ENCODE data around the gene PCNP.
"Not testable (repeated sequence)": the region's sequence is repeated elsewhere in the genome, so short reads cannot be mapped to it uniquely, and the experiment has no call there.

PCNP gene

GRCh38 chr3:101602731-101603130 is 28.8 kb downstream of the PCNP start:
- Mint-ChIP-seq H3K9me3 (no peaks in the 10 kb centered on the region), H3K27me3 (no peaks in the 10 kb centered on the region), H3K4me3 (no peak overlapping the region), H3K4me1 (no peaks in the 10 kb centered on the region), H3K36me3 (peaks cover 2% of the 10 kb centered on the region), H3K27ac (no peak overlapping the region)
- ATAC-seq (ENCODE audit: low read depth) (no peak), DNase-seq (ENCODE audit: low spot score in 2 of 2) (no peak)

- H3K27ac Mint-ChIP-seq = no peak overlapping the region
- no peaks in the 10 kb centered on the region for H3K27me3 Mint-ChIP-seq
- H3K4me3 Mint-ChIP-seq = no peak overlapping the region
- H3K4me1 Mint-ChIP-seq = no peaks in the 10 kb centered on the region
- peaks cover 2% of the 10 kb centered on the region for H3K36me3 Mint-ChIP-seq
- no peak for DNase-seq (ENCODE audit: low spot score in 2 of 2)
- H3K9me3 Mint-ChIP-seq = no peaks in the 10 kb centered on the region
- no peak for ATAC-seq (ENCODE audit: low read depth)
These were observed 29.2 kb downstream of the PCNP start for GRCh38 chr3:101603184-101603583.

DNA sequence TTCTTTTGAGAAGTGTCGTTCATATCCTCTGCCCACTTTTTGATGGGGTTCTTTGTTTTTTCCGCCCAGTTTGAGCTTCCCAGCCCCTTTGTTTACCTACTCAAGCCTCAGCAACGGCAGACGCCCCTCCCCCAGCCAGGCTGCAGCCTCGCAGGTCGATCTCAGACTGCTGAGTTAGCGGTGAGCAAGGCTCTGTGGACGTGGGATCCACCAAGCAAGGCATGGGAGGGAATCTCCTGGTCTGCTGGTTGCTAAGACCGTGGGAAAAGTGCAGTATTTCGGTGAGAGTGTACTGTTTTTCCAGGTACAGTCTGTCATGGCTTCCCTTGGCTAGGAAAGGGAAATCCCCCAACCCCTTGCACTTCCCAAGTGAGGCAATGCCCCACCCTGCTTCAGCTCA is 31.4 kb downstream of the PCNP start:
- H3K4me1 Mint-ChIP-seq; H3K36me3 Mint-ChIP-seq; H3K27ac Mint-ChIP-seq; ATAC-seq (ENCODE audit: low read depth); H3K9me3 Mint-ChIP-seq; DNase-seq (ENCODE audit: low spot score in 2 of 2); H3K4me3 Mint-ChIP-seq; H3K27me3 Mint-ChIP-seq: not testable (repeated sequence)

- Mint-ChIP-seq H3K27me3 (no peaks in the 10 kb centered on the region), H3K4me1 (peaks cover 12% of the 10 kb centered on the region), H3K9me3 (no peaks in the 10 kb centered on the region), H3K27ac (peak overlapping the region; percentile 63), H3K4me3 (no peak overlapping the region), H3K36me3 (no peaks in the 10 kb centered on the region)
- no peak for DNase-seq (ENCODE audit: low spot score in 2 of 2)
- peak; percentile 92 for ATAC-seq (ENCODE audit: low read depth)
These were observed 37.0 kb downstream of the PCNP start for GRCh38 chr3:101611023-101611422.

GRCh38 chr3:101613014-101613413 is 39.0 kb downstream of the PCNP start:
- not testable (repeated sequence) for ATAC-seq (ENCODE audit: low read depth); H3K36me3 Mint-ChIP-seq; H3K27me3 Mint-ChIP-seq; H3K4me3 Mint-ChIP-seq; H3K9me3 Mint-ChIP-seq
- DNase-seq (ENCODE audit: low spot score in 2 of 2) = peak in 1 of 2 donors; percentile 5
- Mint-ChIP-seq H3K27ac (peak overlapping the region; percentile 89), H3K4me1 (peaks cover 12% of the 10 kb centered on the region)

DNA sequence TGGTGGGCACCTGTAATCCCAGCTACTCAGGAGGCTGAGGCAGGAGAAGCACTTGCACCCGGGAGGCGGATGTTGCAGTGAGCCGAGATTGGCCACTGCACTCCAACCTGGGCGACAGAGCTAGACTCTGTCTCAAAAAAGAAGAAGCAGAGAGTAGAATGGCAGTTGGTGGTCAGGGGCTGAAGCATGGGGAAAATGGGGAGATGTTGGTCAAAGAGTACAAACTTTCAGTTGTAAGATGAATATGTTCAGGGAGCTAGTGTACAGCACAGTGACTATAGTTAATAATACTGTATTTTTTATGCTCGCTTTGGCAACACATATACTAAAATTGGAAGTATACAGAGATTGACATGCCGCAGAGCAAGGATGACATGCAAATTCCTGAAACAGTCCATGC is 41.5 kb downstream of the PCNP start:
- Mint-ChIP-seq H3K4me3 (peak overlapping the region; percentile 6), H3K27me3 (no peaks in the 10 kb centered on the region), H3K4me1 (peaks cover 12% of the 10 kb centered on the region), H3K36me3 (peaks cover 2% of the 10 kb centered on the region), H3K9me3 (peaks cover 2% of the 10 kb centered on the region), H3K27ac (no peak overlapping the region)
- no peak for ATAC-seq (ENCODE audit: low read depth)
- DNase-seq (ENCODE audit: low spot score in 2 of 2) = no peak

- Mint-ChIP-seq H3K9me3 (peaks cover 3% of the 10 kb centered on the region), H3K4me1 (peaks cover 8% of the 10 kb centered on the region), H3K27ac (no peak overlapping the region), H3K36me3 (peaks cover 5% of the 10 kb centered on the region), H3K27me3 (no peaks in the 10 kb centered on the region), H3K4me3 (no peak overlapping the region)
- no peak for DNase-seq (ENCODE audit: low spot score in 2 of 2)
- no peak for ATAC-seq (ENCODE audit: low read depth)
These were observed 43.5 kb downstream of the PCNP start for GRCh38 chr3:101617478-101617877.

DNA sequence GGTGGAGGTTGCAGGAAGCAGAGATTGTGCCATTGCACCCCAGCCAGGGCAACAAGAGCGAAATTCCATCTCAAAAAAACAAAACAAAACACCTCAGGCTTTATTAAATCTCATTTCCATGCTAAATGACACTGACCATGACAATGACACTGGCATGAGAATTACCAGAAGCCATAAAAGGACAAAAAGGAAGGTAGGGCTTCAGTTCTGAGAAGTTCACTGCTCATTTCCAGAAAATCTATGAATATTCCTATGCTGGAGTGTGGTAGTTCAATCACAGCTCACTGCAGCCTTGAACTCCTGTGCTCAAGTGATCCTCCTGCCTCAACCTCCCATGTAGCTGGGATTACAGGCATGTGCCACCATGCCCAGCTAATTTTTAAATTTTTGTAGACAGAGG is 44.7 kb downstream of the PCNP start:
- no peak for ATAC-seq (ENCODE audit: low read depth)
- Mint-ChIP-seq H3K9me3 (peaks cover 3% of the 10 kb centered on the region), H3K27me3 (no peaks in the 10 kb centered on the region), H3K36me3 (peaks cover 6% of the 10 kb centered on the region), H3K27ac (no peak overlapping the region), H3K4me1 (peaks cover 3% of the 10 kb centered on the region), H3K4me3 (no peak overlapping the region)
- no peak for DNase-seq (ENCODE audit: low spot score in 2 of 2)

DNA sequence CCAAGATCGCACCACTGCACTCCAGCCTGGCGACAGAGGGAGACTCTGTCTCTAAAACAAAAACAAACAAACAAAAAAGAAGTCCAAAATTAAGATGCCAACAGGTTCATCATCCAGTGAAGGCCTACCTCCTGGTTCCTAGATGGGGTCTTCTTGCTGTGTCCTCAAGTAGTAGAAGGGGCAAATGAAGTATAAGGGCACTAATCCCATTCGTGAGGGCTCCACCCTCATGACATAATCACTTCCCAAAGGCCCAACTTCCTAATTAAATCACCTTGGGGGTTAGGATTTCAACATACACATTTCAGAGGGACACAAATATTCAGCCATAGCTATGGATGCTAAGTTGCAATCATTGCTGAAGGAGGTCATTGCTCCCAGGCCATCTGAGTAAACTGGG is 45.8 kb downstream of the PCNP start:
- H3K27me3 Mint-ChIP-seq = no peaks in the 10 kb centered on the region
- ATAC-seq (ENCODE audit: low read depth) (no peak), DNase-seq (ENCODE audit: low spot score in 2 of 2) (no peak)
- peaks cover 4% of the 10 kb centered on the region for H3K4me1 Mint-ChIP-seq
- H3K9me3 Mint-ChIP-seq = peaks cover 4% of the 10 kb centered on the region
- peaks cover 8% of the 10 kb centered on the region for H3K36me3 Mint-ChIP-seq
- no peak overlapping the region for H3K27ac Mint-ChIP-seq
- H3K4me3 Mint-ChIP-seq = no peak overlapping the region

DNA sequence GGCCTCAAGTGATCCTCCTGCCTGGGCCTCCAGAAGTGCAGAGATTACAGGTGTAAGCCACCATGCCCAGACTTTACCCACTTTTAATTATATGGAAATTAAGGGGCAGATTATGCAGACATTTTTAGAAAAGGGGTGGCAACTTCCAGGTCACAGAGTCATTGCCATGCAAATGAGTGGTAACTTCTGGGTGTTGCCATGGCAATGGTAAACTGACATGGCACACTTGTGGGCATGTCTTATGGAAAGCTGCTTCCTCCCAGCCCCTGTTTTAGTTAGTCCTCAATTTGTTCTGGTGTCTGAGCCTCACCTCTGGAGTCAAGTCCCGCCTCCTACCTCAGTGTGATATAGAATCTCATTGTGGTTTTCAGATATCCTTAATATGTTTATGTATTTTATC is 49.7 kb downstream of the PCNP start:
- H3K36me3 Mint-ChIP-seq = peaks cover 13% of the 10 kb centered on the region
- no peaks in the 10 kb centered on the region for H3K27me3 Mint-ChIP-seq
- peaks cover 8% of the 10 kb centered on the region for H3K9me3 Mint-ChIP-seq
- DNase-seq (ENCODE audit: low spot score in 2 of 2) (no peak), ATAC-seq (ENCODE audit: low read depth) (no peak)
- peaks cover 2% of the 10 kb centered on the region for H3K4me1 Mint-ChIP-seq
- no peak overlapping the region for H3K4me3 Mint-ChIP-seq
- no peak overlapping the region for H3K27ac Mint-ChIP-seq

DNA sequence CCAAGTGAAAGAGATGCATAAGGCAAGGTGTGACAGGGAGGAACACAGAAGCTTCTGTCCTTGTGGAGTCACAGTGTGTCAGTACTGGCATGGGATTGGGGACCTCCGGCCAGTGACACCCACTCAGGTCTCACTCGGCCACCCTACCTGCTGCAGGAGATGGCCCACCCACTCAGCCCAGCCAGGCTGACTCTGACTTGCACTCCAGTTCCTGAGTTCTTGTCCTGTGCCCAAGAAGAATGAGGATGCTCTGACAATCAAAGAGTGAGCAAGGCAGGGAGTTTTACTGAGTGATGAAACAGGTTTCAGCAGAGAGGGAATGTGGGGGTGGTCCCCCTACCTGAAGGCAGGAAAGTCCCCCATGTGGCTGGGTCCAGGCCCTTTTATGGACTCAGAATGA is 50.9 kb downstream of the PCNP start:
- no peak overlapping the region for H3K4me3 Mint-ChIP-seq

DNA sequence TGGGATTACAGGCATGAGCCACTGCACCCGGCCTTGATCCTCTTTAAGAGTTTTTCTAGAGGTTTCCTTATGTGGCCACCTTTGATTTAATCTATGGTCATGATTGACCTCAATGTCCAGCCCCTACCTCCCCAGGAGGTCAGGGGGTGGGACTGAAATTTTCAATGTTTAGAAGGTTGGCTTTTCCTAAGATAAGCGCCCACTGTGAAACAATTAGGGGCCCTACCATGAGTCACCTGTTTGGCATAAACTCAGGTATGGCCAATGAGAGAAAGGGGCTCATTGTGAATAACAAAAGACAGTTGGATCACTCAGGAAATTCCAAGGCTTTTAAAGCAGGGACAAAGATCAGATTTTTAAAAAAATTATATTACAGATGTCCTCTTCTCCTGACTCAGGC is 51.9 kb downstream of the PCNP start:
- ATAC-seq (ENCODE audit: low read depth) (no peak), DNase-seq (ENCODE audit: low spot score in 2 of 2) (no peak)
- Mint-ChIP-seq H3K4me1 (peaks cover 2% of the 10 kb centered on the region), H3K9me3 (peaks cover 6% of the 10 kb centered on the region), H3K27me3 (no peaks in the 10 kb centered on the region), H3K27ac (no peak overlapping the region), H3K36me3 (peaks cover 11% of the 10 kb centered on the region), H3K4me3 (no peak overlapping the region)

More for the DNA sequence above, 50.9 kb downstream of the PCNP start:
- no peak overlapping the region for H3K27ac Mint-ChIP-seq
- DNase-seq (ENCODE audit: low spot score in 2 of 2) = no peak
- peaks cover 6% of the 10 kb centered on the region for H3K9me3 Mint-ChIP-seq
- ATAC-seq (ENCODE audit: low read depth) = no peak
- H3K4me1 Mint-ChIP-seq = peaks cover 2% of the 10 kb centered on the region
- peaks cover 11% of the 10 kb centered on the region for H3K36me3 Mint-ChIP-seq
- no peaks in the 10 kb centered on the region for H3K27me3 Mint-ChIP-seq

GRCh38 chr3:101629219-101629618 is 55.2 kb downstream of the PCNP start:
- H3K4me1 Mint-ChIP-seq = no peaks in the 10 kb centered on the region
- peaks cover 5% of the 10 kb centered on the region for H3K9me3 Mint-ChIP-seq
- ATAC-seq (ENCODE audit: low read depth) (no peak), DNase-seq (ENCODE audit: low spot score in 2 of 2) (no peak)
- no peaks in the 10 kb centered on the region for H3K27me3 Mint-ChIP-seq
- no peak overlapping the region for H3K4me3 Mint-ChIP-seq
- peaks cover 5% of the 10 kb centered on the region for H3K36me3 Mint-ChIP-seq
- no peak overlapping the region for H3K27ac Mint-ChIP-seq

- H3K36me3 Mint-ChIP-seq = no peaks in the 10 kb centered on the region
- no peaks in the 10 kb centered on the region for H3K4me1 Mint-ChIP-seq
- H3K27me3 Mint-ChIP-seq = no peaks in the 10 kb centered on the region
These were observed 57.3 kb downstream of the PCNP start for GRCh38 chr3:101631098-101631796.

GRCh38 chr3:101631959-101632358 is 58.0 kb downstream of the PCNP start:
- H3K27me3 Mint-ChIP-seq; H3K4me1 Mint-ChIP-seq; H3K27ac Mint-ChIP-seq; H3K4me3 Mint-ChIP-seq; H3K36me3 Mint-ChIP-seq; H3K9me3 Mint-ChIP-seq; ATAC-seq (ENCODE audit: low read depth); DNase-seq (ENCODE audit: low spot score in 2 of 2): not testable (repeated sequence)

More at GRCh38 chr3:101631098-101631796, 57.3 kb downstream of the PCNP start:
- DNase-seq (ENCODE audit: low spot score in 2 of 2) = no peak
- H3K4me3 Mint-ChIP-seq = no peak overlapping the region
- ATAC-seq (ENCODE audit: low read depth) = no peak
- no peaks in the 10 kb centered on the region for H3K9me3 Mint-ChIP-seq
- no peak overlapping the region for H3K27ac Mint-ChIP-seq

Data from memory B cell (primary cell).